Measurements from ENCODE around the gene TAF4.
"Not testable (repeated sequence)": the region's sequence is repeated elsewhere in the genome, so short reads cannot be mapped to it uniquely, and the experiment has no call there.

The TAF4 gene

DNA sequence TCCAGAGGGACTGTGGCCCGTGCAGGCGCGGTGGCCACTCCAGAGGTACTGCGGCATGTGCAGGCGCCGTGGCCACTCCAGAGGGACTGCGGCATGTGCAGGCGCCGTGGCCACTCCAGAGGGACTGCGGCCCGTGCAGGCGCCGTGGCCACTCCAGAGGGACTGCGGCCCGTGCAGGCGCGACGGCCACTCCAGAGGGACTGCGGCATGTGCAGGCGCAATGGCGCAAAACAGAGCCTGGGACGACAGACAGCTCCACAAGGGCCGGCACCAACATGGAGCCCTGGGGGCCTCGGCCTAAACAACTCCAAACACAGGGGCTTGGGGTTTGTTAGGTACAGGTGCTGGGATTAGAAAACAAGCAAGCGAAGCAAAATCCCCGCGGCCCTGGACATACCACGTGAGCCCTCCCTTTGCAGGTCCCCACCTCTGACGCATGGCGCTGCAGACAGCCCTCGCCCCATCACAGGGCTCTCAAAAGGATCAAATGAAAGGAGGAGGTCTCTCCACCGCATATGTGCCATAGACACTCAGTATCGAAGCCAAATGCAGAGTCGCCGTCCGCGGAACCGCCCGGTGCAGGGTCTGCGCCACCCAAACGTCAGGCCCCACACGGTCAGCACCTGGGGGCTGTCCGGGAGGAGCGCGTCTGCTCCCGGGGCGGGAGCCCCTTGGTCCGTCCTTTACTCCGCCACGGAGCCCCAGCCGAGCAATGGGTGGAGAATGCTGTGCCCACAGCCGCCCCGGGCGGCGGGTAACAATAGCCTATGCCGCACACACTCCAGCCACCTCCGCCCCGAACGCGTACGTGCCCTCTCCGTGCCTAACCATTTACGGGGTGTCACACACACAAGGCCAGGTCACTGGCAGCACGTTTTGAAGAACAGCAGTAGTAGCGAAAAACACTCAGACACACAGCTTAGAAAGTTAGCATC, 85.7 kb downstream of the TAF4 start:
- no peak for DNase-seq (ENCODE audit: low spot score)

DNA sequence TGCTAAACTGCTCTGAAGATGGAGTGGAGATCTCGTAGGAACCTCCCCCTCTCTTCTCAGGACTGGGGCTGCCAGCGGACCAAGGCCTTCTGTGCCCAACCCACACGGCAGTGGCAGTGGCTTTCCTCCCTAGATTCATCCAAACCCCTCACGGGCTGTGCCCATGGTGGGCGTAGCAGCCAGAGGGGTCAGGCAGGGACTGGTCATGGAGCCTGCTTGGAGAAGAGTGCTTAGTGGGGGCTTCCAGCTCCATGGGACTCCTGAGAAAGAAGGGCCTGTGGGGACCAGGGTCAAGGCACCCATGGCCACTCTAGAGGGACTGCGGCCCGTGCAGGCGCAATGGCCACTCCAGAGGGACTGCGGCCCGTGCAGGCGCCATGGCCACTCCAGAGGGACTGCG, 86.6 kb downstream of the TAF4 start:
- no peak for DNase-seq (ENCODE audit: low spot score)

DNA sequence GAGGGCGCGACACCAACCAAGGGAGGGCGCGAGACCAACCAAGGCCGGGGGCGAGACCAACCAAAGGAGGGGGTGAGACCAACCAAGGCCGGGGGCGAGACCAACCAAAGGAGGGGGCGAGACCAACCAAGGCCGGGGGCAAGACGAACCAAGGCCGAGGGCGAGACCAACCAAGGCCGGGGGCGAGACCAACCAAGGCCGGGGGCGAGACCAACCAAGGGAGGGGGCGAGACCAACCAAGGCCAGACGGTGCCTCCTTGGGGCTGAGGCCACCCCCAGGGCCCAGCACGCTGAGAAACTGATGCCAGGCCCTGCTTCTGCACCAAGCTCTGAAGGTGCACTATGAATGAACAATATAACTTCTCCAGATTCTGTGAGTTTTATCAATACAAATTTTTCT, 87.2 kb downstream of the TAF4 start:
- no peak for DNase-seq (ENCODE audit: low spot score)

DNA sequence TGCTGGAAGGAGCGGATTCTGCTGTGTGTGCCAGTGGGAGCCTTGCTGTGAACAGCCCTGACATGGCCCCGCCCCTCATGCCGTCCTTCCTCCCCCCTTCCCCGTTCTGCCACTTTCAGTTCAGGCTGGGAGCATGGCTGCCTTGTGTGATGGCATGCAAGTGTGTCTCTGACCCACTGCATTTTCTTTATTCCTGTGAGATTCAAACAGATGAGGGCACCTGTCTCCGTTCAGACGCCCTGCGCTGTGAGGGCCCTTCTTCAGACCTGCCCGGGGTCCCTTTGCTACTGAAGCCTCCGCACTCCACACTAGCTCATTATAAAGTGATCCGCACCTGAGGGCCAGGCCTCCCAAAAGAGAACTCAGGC, 88.3 kb downstream of the TAF4 start:
- no peak for DNase-seq (ENCODE audit: low spot score)

DNA sequence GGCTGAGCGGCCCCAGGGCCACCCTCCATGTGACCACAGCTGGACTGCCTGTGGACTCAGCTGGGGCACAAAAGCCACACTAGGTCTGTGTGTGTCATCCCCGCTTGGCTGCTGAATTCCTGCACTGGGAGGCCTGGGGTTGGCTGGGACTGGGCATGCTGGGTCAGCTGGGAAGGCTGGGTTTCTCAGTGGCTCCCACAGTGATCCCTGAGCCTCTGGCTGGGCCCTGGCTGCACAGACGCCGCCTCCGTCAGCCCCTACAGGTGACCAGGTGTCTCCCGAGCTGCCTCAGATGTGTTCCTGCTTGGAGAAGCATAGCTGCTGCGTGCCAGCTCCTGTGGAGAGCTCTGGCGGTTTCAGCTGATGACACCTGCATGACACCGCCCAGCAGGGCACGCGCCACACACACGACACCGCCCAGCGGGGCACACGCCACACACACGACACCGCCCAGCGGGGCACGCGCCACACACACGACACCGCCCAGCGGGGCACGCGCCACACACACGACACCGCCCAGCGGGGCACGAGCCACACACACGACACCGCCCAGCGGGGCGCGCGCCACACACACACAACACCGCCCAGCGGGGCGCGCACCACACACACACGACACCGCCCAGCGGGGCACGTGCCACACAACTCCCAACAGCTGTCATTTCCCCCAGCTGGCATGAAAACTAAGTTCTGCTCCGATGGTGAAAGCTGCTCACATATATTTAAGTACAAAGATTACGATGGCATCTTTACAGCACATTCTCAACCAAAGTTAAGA, 88.8 kb downstream of the TAF4 start:
- no peak for DNase-seq (ENCODE audit: low spot score)

DNA sequence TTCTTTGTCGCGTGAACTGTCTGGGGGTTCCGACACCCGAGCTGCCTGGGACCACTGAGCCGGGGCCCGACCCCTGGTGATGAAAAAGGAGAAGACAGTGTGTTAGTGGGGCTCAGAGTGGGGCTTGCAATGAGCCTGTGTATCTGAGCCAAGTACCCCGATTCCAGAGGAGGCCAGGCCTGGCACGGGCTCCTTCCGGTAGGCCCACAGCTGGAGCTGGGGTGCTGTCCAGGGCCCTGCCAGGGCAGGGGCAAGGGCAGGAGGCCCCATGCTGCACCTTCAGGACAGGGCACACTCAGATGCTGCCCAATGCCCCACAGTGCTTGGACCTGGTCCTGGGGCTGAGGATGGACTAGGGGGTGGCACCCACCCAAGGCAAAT, 89.4 kb downstream of the TAF4 start:
- no peak for DNase-seq (ENCODE audit: low spot score)

DNA sequence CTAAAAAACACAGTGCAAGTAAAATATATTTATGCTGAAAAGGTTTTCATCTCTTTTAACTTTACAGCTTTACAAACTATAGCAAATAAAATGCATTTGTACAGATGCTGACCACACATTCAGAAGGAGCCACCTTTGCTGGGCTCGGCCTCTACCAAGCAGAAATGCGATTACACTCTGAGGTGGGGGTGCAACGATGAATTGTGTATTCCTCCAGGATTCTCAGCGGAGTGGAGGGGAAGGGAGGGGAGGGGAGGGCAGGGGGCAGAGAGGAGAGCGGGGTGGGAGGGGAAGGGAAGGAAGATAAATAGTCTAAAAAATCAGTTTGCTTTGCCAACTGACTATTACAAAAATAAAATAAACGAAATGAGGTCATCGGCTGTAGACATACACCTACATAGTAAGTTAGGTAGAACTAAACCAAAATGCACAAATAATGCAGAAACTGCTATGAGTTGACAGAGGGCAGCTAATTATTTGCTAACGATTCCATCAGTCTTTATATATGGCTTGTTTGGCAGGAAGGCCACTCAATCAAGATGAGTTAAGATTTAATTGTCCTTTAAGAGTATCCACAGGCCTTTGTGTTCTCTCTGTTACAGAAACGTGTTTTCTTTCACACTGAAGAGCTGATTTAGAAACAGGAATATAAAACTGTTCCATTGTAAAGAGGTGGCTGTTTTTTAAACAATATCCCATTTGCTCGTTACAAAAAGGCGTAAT, 90.1 kb downstream of the TAF4 start:
- DNase-seq (ENCODE audit: low spot score), result no peak

DNA sequence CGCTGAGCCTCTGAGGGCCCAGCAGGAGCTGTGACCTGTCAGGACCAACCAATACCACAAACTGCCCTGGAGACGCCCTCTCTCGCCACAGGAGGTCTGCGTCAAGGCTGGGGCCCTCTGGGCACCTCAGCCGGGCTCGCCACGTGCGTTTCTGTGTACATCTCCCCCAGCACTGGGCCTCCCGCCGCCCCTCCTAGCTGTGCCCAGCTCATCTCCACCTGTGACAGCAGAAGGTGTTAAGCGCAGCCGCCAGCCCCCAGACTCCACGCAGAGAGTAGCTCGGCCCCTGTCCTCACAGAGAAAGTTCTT, 91.4 kb downstream of the TAF4 start:
- DNase-seq (ENCODE audit: low spot score), result no peak

DNA sequence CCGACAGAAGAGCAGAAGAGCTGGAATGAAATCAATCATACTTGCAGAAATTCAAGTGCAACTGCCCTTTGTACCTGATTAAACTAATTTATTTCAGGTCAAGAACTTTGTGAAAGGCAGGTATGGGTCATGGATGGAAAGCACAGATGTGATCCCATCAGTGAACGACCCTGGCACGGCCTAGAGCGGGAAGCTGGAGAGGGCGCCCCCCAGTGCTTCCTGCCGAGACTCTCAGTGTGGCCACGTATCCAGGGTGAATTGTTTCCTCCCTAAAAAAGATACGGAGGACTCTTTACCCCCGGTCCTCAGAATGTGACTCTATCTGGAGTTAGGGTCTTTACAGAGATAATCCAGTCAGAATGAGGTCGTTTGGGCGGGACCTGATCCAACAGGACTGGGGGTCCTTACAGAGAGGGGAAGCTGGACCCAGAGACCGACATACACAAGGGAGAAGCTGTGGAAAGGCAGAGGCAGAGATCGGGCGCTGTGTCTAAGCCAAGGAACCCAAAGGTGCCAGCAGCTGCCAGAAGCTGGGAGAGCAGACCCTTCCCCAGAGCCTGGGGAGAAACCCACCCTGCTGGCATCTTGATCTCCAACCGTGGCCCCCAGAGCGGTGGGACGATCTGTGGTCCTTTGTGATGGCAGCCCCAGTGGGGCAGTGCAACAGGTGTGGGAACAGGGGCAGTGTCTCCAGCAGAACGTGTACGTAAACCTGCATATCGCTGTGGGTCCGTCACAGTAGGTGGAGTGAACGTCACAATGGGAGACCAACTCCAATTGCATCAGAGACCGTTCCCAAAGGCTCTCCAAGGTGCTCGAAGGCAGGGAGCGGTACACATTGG, 91.9 kb downstream of the TAF4 start:
- no peak for DNase-seq (ENCODE audit: low spot score)

DNA sequence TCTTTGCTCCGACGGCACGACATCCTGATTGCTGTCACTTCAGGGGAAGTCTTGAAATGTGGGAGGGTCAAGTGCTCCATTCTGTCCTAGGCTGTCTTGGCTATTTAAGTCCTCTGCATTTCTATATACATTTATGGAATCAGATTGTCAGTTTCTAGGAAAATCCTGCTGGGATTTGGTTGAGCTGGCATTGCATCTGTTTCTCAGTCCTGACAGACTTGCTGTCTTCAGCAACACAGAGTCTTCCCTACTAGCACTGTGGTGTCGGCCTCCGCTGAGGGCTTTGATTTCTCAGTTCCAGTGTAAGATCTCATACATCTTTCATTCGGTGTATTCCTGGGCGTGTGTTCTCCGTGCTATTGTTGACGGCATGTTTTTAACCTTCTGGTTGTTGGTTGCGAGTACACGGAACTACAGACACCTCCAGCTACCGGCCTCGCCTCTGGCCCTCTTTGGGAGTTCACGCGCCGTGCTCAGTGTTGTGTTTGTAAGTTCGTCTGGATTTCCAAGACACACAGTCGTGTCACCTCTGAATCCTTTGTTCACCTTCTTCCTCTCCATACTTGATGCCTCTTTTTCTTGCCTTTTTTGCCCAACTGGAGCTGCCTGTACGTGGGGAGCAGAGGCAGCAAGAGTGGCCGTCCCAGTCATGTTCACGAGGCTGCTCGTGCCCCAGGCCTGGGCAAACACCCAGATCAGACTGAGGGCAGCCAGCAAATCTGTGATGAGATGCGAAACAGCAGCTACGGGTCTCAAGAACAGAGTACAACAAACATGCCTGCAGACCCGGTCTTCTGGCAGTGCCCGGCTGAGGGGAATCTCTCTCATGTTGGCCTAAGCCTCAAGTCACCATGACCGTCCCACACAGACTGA, 92.8 kb downstream of the TAF4 start:
- DNase-seq (ENCODE audit: low spot score), result no peak

DNA sequence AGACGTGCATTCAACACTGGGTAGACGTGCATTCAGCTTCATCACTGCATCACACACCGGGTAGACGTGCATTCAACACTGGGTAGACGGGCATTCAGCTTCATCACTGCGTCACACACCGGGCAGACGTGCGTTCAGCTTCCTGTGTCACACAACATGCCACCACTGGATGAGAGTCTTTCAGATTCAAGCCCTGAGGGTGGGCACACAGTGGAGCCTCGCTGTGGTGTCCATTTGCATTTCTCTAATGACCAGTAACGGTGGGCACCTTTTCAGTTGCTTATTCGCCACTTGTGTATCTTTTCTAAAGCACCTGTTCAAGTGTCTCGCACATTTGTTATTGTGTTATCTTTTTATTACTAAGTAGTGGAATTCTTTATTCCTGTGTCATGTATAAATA, 94.1 kb downstream of the TAF4 start:
- not testable (repeated sequence) for DNase-seq (ENCODE audit: low spot score)

DNA sequence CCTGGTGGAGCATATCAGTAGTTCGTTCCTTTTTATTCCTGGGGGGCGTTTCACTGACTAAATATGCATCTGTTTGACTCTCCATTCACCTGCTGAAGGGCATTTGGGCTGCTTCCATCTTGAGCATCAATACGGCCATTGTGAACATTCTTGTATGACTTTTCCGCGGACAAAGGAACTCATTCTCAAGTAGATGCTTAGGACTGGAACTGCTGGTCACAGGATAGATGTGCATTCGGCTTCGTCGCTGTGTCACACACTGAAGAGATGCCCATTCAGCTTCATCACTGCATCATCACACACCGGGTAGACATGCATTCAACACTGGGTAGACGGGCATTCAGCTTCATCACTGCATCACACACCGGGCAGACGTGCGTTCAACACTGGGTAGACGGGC, 95.3 kb downstream of the TAF4 start:
- no peak for DNase-seq (ENCODE audit: low spot score)

DNA sequence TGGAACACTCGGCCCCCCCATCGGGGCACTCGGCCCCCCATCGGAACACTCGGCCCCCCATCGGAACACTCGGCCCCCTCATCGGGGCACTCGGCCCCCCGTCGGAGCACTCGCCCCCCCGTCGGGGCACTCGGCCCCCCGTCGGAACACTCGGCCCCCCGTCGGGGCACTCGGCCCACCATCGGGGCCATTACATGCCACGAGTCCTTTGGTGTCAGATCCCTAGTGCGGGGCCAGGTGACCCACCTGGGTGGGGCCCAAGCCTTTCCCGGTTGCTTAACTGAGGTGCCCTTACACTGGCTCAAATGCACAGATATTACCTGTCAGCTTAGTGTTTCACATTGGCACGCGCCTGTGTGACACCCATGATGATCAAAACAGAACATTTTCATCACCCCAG, 95.9 kb downstream of the TAF4 start:
- DNase-seq (ENCODE audit: low spot score), result no peak

DNA sequence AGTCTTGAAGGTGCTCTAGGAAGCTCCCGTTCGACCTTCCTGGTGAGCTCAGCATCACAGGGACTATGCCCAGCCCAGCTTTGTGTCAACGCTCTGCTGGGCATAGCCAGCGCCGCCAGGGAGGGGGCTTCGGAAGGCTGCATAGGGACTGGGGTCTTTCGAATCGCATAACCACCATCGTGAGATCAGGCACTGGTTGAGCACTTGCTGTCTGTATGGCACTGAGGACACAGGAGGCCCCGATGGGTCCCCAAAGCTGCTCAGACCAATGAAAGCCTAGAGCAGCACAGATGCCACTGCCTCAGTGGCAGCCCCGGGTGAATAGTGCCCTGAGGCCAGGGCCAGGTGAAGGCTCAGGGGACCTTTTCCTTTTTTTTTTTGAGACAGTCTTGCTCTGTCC, 96.7 kb downstream of the TAF4 start:
- DNase-seq (ENCODE audit: low spot score), result no peak

DNA sequence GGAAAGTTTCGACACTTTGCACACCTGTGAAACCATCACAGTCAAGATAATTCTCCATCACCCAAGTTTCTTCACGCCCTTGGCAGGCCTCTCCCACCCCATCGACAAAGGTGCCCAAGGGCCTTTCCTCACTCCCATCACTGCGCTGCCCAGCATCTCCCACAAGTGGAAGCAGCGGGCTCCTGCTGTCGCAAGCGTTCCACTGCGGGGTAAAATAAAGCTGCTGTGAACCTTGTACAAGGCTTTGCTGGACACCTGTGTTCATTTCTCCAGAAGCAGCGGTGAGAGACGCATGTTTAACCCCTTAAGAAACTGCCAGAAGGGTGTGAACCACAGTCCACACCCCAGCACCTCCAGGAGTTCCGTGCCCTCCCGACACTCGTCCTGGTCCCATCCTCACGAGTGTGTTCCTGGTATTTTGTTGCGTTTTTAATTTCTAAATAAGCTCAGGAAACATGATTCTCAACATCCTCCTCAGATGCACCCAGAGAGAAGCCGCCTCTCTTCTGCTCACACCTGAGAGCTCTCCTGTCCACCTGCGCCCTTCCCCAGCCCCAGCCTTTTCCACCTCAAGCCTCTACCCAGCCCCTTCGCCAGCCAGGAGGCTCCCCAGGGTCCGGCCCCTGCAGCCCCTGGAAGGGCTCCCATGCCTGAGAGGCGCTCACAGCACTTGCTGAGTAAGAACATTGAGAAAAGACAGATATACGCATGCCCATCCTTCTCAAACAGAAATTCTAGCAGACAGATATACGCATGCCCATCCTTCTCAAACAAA, 97.5 kb downstream of the TAF4 start:
- DNase-seq (ENCODE audit: low spot score), result no peak

DNA sequence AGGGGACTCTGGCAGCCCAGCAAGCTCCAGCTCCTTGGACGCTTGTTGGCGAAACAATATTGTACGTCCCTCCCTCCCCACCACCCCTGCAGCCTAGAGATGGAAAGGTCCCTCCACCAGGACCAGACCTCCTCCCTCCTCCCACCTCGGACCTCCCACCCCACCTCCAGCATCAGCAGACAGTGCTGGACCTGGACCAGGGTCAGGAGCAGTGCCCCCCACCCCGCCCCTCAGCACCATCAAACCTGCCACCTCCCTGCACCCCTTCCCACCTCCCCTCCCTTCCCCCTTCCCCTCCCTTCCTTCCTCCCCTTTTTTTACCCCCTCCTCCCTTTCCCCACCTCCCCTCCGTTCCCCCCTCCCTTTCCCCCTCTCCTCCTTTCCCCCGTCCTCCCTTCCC, 98.4 kb downstream of the TAF4 start:
- no peak for DNase-seq (ENCODE audit: low spot score)

DNA sequence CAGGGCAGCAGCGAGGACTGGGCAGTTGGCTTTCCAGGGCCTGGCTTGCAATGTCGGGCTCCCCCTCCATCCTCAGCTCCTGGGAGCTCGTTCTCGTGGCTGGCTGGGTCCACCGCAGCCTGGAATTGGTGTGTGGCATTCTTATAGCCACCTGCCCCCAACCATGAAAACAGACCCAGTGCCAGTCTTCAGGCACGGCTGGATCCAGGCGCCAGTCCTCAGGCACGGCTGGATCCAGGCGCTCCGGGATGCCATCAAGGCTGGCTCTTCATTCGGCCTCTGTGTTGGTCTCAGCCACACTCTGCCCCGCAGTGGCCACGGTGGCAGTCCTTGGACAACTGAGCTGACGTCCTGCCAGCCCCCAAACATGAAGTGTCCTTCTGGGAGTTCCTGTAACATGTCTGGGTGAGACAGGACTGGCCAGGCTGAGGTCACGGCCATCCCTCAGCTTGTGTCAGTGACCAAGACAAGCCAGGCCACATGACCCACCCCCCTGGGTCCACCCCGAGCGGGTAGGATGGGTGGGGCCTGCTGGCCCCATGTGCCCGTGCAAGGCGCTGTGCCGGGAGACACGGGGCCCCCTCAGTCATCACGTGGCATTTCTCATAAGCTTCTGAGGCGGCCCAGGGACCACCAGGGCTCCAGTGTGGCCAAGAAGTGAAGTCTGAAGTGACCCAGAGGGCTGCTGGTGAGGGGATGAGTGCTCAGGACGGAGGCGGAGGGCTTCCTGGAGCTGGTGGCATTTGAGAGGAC, 99.0 kb downstream of the TAF4 start:
- no peak for DNase-seq (ENCODE audit: low spot score)

DNA sequence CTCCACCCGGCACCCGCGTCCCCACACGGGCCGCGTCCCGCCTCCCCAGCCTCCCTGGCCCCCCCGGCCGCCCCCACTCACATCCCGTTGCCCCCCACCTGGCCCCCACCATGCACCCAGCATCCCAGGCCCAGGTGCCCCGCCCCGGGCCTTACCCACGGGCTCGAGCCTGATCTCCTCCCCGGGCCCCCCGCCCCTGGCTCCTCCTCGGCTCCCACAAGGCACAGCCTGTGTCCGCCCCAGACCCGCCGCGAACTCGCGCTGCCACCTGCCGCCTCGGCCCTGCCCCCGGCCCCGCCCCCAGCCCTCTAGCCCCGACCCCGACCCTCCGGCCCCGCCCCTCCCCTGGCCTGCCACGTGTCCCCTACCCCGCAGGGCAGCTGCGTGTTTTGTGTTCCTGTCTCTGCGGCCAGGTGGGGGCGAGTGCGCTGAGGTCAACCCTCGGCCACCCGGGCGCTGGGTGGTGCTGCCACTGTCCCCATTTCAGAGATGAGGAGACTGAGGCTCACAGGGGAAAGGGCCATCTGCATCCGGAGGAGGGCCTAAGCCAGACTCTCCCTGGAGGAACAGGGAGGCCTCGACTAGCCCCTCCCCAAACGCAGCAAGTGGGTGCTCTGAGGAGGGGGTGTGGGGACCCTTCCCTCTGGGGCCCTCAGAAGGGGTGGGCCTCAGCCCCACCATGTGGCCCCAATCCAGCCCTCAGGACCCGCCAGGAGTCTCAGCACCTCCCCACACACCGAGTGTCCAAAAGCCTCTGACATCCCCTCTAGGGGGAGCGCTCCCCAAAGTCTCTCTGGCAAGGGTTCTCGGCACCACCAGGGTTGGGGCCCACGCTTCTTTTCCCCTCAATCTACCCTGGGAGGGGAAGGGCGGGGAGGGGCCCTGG, 99.8 kb downstream of the TAF4 start:
- no peak for DNase-seq (ENCODE audit: low spot score)

Data from hematopoietic multipotent progenitor cell treated with erythropoietin and hydrocortisone succinate and interleukin-3 and kit ligand, for 17 days (in vitro differentiated cells).